Thyroid gland (tissue), 4 donors: ENCODE data around the gene RASGRF2.
"Not testable (repeated sequence)": the region's sequence is repeated elsewhere in the genome, so short reads cannot be mapped to it uniquely, and the experiment has no call there.

Experiments
- CTCF ChIP-seq, 6 experiments: fragments of 200-600 bp in 3 of 6; fragments of 450-650 bp in 3 of 6; sonication (generic) in 3 of 6; IDR thresholded peaks; one replicate each; pipeline ENCODE4 v1.5.1; 2016 to 2019; ENCODE audit warnings: antibody characterized with exemption in 6 of 6, mild to moderate bottlenecking in 2 of 6, inconsistent platforms in 1 of 6, moderate library complexity in 1 of 6
- POLR2A ChIP-seq, 2 donors: fragments of 450-650 bp; IDR thresholded peaks; one replicate each; pipeline ENCODE4 v1.6.1; 2017; ENCODE audit warnings: antibody characterized with exemption in 2 of 2, mild to moderate bottlenecking in 2 of 2, moderate library complexity in 1 of 2

DNA sequence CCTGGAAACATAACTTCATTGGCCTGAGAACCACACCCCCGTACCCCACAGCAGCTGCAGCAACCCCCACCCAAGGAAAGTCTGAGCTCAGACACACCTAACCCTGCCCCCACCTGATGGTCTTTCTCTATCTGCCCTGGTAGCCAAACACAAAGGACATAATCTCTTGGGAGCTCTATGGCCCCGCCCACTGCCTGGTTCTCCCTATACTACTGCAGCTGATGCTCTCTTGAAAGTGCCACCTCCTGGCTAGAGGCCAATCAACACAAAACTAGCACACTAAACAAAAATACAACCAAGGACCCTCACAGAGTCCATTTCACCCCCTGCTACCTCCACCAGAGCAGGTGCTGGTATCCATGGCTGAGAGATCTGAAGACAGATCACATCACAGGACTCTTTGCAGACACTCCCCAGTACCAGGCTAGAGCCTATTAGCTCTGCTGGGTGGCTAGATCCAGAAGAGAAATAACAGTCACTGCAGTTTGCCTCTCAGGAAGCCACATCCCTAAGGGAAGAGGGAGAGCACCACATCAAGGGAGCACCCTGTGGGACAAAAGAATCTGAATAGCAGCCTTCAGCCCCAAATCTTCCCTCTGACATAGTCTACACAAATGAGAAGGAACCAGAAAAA is 310.3 kb downstream of the RASGRF2 start:
- TF ChIP-seq CTCF, POLR2A (IDR thresholded peaks at IDR 0.05): not testable (repeated sequence)
